Activated CD8-positive, alpha-beta T cell treated with anti-CD3 and anti-CD28 coated beads, Interleukin-2, amount 10 ng/mL, durations not matched to agents 7 days and 5 days (primary cell): ENCODE results near the gene TMPRSS11A. TPM values are rescaled to one million over a fixed set of nuclear protein-coding genes. Genes with fewer than 3 reads are reported as not detected.

ENCODE experiments used
- ATAC-seq: fragments of 150-1000 bp; cut with Tn5 transposase; one replicate; pipeline ENCODE4 v1.10.0; 2021; ENCODE audit warnings: moderate library complexity
- CTCF ChIA-PET: fragments of 350-600 bp; sonication (Branson Sonifier 250); formaldehyde crosslinking; loops from one replicate; lab custom pipeline; 2021; ENCODE audit warnings: antibody characterized with exemption; lab: Charles Lee
- POLR2A ChIA-PET: fragments of 350-600 bp; sonication (Branson Sonifier 250); formaldehyde crosslinking; loops from one replicate; lab custom pipeline; 2021; ENCODE audit warnings: antibody characterized with exemption; lab: Charles Lee
- DNase-seq: peaks from one replicate; pipeline ENCODE4 v3.0.0-alpha.2; 2020
- H3K27ac Mint-ChIP-seq: one replicate; pipeline ENCODE4 v1.8.0; 2021; ENCODE audit warnings: mild to moderate bottlenecking, mixed read lengths
- H3K27me3 Mint-ChIP-seq: one replicate; pipeline ENCODE4 v1.8.0; 2021; ENCODE audit warnings: low read depth, mixed read lengths
- H3K36me3 Mint-ChIP-seq: one replicate; pipeline ENCODE4 v1.8.0; 2021; ENCODE audit warnings: low read depth, mixed read lengths
- H3K4me1 Mint-ChIP-seq: one replicate; pipeline ENCODE4 v1.8.0; 2021; ENCODE audit warnings: low read depth, mixed read lengths
- H3K4me3 Mint-ChIP-seq: one replicate; pipeline ENCODE4 v1.8.0; 2021; ENCODE audit warnings: mild to moderate bottlenecking, mixed read lengths
- H3K9me3 Mint-ChIP-seq: one replicate; pipeline ENCODE4 v1.8.0; 2022; ENCODE audit warnings: mixed read lengths; ENCODE audit not compliant: insufficient read depth
- total RNA-seq, 2 experiments: library from RNA; stranded (reverse); gene quantifications; one replicate each; pipeline ENCODE4 v1.2.3, GENCODE V29; 2021

The TMPRSS11A gene
- total RNA-seq, 2 experiments from 2014 or later, result not detected

- ChIA-PET CTCF (no interaction called here), POLR2A (no interaction called here)
- no peak for DNase-seq
- H3K27me3 Mint-ChIP-seq, result peaks cover 6% of the 10 kb centered on the region
- no peak overlapping the region for H3K27ac Mint-ChIP-seq
- no peak overlapping the region for H3K4me3 Mint-ChIP-seq
- no peak for ATAC-seq
- no peaks in the 10 kb centered on the region for H3K9me3 Mint-ChIP-seq
- no peaks in the 10 kb centered on the region for H3K4me1 Mint-ChIP-seq
- no peaks in the 10 kb centered on the region for H3K36me3 Mint-ChIP-seq
These were observed 77.5 kb downstream of the TMPRSS11A start for GRCh38 chr4:67885762-67886161.

GRCh38 chr4:67884701-67885100 is 78.6 kb downstream of the TMPRSS11A start:
- POLR2A ChIA-PET, result no interaction called here
- Mint-ChIP-seq H3K4me1 (no peaks in the 10 kb centered on the region), H3K36me3 (no peaks in the 10 kb centered on the region), H3K4me3 (no peak overlapping the region), H3K27ac (no peak overlapping the region), H3K9me3 (no peaks in the 10 kb centered on the region), H3K27me3 (peaks cover 6% of the 10 kb centered on the region)
- ATAC-seq (no peak), DNase-seq (no peak)
- CTCF ChIA-PET, result no interaction called here

- ChIA-PET POLR2A (no interaction called here), CTCF (interaction anchor here (0.7 to 1.3 kb wide), 2 partner anchors 8 to 23 kb away, joined by 3 to 5 read pairs; no protein-coding TSS in a partner anchor)
- Mint-ChIP-seq H3K4me1 (no peaks in the 10 kb centered on the region), H3K9me3 (no peaks in the 10 kb centered on the region), H3K36me3 (no peaks in the 10 kb centered on the region), H3K27ac (no peak within 1 kb of the TSS), H3K4me3 (no peak within 1 kb of the TSS), H3K27me3 (peaks cover 6% of the 10 kb centered on the region)
- no peak for DNase-seq
- ATAC-seq, result no peak
These were observed 79.4 kb downstream of the TMPRSS11A start, which contains the start of gene TMPRSS11D for GRCh38 chr4:67883902-67884301. TSS of gene TMPRSS11D (minus strand) at chr4:67884002. CDS start at chr4:67883933, 69 bp downstream.

GRCh38 chr4:67883458-67883857 is 79.8 kb downstream of the TMPRSS11A start:
- no peaks in the 10 kb centered on the region for H3K9me3 Mint-ChIP-seq
- H3K36me3 Mint-ChIP-seq, result no peaks in the 10 kb centered on the region
- ChIA-PET POLR2A (no interaction called here), CTCF (interaction anchor here (0.7 to 1.3 kb wide), 2 partner anchors 9 to 24 kb away, joined by 3 to 5 read pairs; no protein-coding TSS in a partner anchor)
- peaks cover 6% of the 10 kb centered on the region for H3K27me3 Mint-ChIP-seq
- DNase-seq (no peak), ATAC-seq (no peak)
- H3K4me3 Mint-ChIP-seq, result no peak overlapping the region
- no peaks in the 10 kb centered on the region for H3K4me1 Mint-ChIP-seq
- H3K27ac Mint-ChIP-seq, result no peak overlapping the region

GRCh38 chr4:67880866-67881610 is 82.3 kb downstream of the TMPRSS11A start:
- CTCF ChIA-PET, result no interaction called here
- H3K27ac Mint-ChIP-seq, result no peak overlapping the region
- no peak for ATAC-seq
- no peak overlapping the region for H3K4me3 Mint-ChIP-seq
- no peaks in the 10 kb centered on the region for H3K36me3 Mint-ChIP-seq
- no peaks in the 10 kb centered on the region for H3K9me3 Mint-ChIP-seq
- DNase-seq, result no peak
- H3K4me1 Mint-ChIP-seq, result no peaks in the 10 kb centered on the region
- H3K27me3 Mint-ChIP-seq, result peaks cover 6% of the 10 kb centered on the region
- POLR2A ChIA-PET, result no interaction called here

GRCh38 chr4:67879486-67879885 is 83.8 kb downstream of the TMPRSS11A start:
- peaks cover 4% of the 10 kb centered on the region for H3K27me3 Mint-ChIP-seq
- CTCF ChIA-PET, result interaction anchor here (0.8 kb wide), 1 partner anchor 133 kb away, joined by 3 read pairs; no protein-coding TSS in a partner anchor
- no peaks in the 10 kb centered on the region for H3K36me3 Mint-ChIP-seq
- no peaks in the 10 kb centered on the region for H3K4me1 Mint-ChIP-seq
- ATAC-seq (no peak), DNase-seq (no peak)
- no peak overlapping the region for H3K27ac Mint-ChIP-seq
- POLR2A ChIA-PET, result no interaction called here
- no peak overlapping the region for H3K4me3 Mint-ChIP-seq
- no peaks in the 10 kb centered on the region for H3K9me3 Mint-ChIP-seq

GRCh38 chr4:67877086-67877485 is 86.2 kb downstream of the TMPRSS11A start:
- Mint-ChIP-seq H3K9me3 (no peaks in the 10 kb centered on the region), H3K36me3 (no peaks in the 10 kb centered on the region), H3K27ac (no peak overlapping the region), H3K27me3 (peaks cover 2% of the 10 kb centered on the region), H3K4me1 (no peaks in the 10 kb centered on the region), H3K4me3 (no peak overlapping the region)
- no peak for DNase-seq
- POLR2A ChIA-PET, result no interaction called here
- ATAC-seq, result no peak
- CTCF ChIA-PET, result no interaction called here

GRCh38 chr4:67874986-67875385 is 88.3 kb downstream of the TMPRSS11A start:
- ChIA-PET CTCF (no interaction called here), POLR2A (no interaction called here)
- H3K27ac Mint-ChIP-seq, result no peak overlapping the region
- DNase-seq (no peak), ATAC-seq (no peak)
- no peaks in the 10 kb centered on the region for H3K9me3 Mint-ChIP-seq
- H3K4me1 Mint-ChIP-seq, result no peaks in the 10 kb centered on the region
- no peaks in the 10 kb centered on the region for H3K36me3 Mint-ChIP-seq
- peaks cover 2% of the 10 kb centered on the region for H3K27me3 Mint-ChIP-seq
- no peak overlapping the region for H3K4me3 Mint-ChIP-seq

GRCh38 chr4:67873116-67873515 is 90.2 kb downstream of the TMPRSS11A start:
- Mint-ChIP-seq H3K9me3 (no peaks in the 10 kb centered on the region), H3K27me3 (peaks cover 2% of the 10 kb centered on the region), H3K27ac (no peak overlapping the region), H3K4me3 (no peak overlapping the region), H3K4me1 (no peaks in the 10 kb centered on the region), H3K36me3 (no peaks in the 10 kb centered on the region)
- DNase-seq (no peak), ATAC-seq (no peak)
- CTCF ChIA-PET, result no interaction called here
- POLR2A ChIA-PET, result no interaction called here

GRCh38 chr4:67871867-67872266 is 91.4 kb downstream of the TMPRSS11A start:
- DNase-seq (no peak), ATAC-seq (no peak)
- Mint-ChIP-seq H3K27me3 (peaks cover 2% of the 10 kb centered on the region), H3K4me3 (no peak overlapping the region), H3K27ac (no peak overlapping the region), H3K9me3 (no peaks in the 10 kb centered on the region), H3K4me1 (no peaks in the 10 kb centered on the region), H3K36me3 (no peaks in the 10 kb centered on the region)
- ChIA-PET POLR2A (no interaction called here), CTCF (no interaction called here)

- H3K27me3 Mint-ChIP-seq, result peaks cover 8% of the 10 kb centered on the region
- ATAC-seq (no peak), DNase-seq (no peak)
- ChIA-PET POLR2A (no interaction called here), CTCF (no interaction called here)
- H3K27ac Mint-ChIP-seq, result no peak overlapping the region
- H3K9me3 Mint-ChIP-seq, result no peaks in the 10 kb centered on the region
- H3K4me3 Mint-ChIP-seq, result no peak overlapping the region
- H3K36me3 Mint-ChIP-seq, result no peaks in the 10 kb centered on the region
- H3K4me1 Mint-ChIP-seq, result no peaks in the 10 kb centered on the region
These were observed 93.6 kb downstream of the TMPRSS11A start for GRCh38 chr4:67869580-67870190.

- no peak for ATAC-seq
- no peak for DNase-seq
These were observed 101.8 kb downstream of the TMPRSS11A start for GRCh38 chr4:67861513-67861912.

More at GRCh38 chr4:67861513-67861912, 101.8 kb downstream of the TMPRSS11A start:
- Mint-ChIP-seq H3K27me3 (peaks cover 6% of the 10 kb centered on the region), H3K4me3 (no peak overlapping the region), H3K4me1 (no peaks in the 10 kb centered on the region), H3K27ac (no peak overlapping the region), H3K9me3 (no peaks in the 10 kb centered on the region), H3K36me3 (no peaks in the 10 kb centered on the region)
- ChIA-PET POLR2A (no interaction called here), CTCF (no interaction called here)
